Measurements from ENCODE around the gene GON4L.

DNA sequence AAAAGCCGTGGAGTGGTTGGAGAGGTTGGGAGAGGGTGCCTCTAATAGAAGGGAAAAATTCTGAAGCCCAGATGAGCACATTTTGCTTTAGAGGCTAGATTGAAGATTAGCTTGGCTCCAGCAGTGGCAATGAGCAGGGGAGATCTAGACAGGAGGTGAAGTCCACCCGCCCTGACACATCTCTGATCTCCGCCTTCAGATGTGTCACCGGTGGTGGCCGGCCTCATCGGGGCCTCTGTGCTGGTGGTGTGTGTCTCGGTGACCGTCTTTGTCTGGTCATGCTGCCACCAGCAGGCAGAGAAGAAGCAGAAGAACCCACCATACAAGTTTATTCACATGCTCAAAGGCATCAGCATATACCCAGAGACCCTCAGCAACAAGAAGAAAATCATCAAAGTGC is 10.8 kb upstream of the GON4L start:
- TF ChIP-seq, protein P1, sequence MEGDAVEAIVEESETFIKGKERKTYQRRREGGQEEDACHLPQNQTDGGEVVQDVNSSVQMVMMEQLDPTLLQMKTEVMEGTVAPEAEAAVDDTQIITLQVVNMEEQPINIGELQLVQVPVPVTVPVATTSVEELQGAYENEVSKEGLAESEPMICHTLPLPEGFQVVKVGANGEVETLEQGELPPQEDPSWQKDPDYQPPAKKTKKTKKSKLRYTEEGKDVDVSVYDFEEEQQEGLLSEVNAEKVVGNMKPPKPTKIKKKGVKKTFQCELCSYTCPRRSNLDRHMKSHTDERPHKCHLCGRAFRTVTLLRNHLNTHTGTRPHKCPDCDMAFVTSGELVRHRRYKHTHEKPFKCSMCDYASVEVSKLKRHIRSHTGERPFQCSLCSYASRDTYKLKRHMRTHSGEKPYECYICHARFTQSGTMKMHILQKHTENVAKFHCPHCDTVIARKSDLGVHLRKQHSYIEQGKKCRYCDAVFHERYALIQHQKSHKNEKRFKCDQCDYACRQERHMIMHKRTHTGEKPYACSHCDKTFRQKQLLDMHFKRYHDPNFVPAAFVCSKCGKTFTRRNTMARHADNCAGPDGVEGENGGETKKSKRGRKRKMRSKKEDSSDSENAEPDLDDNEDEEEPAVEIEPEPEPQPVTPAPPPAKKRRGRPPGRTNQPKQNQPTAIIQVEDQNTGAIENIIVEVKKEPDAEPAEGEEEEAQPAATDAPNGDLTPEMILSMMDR (conservative IDR thresholded peaks at IDR 0.05; ENCODE audit: low read depth, low read length): no peak
- no peak for TF ChIP-seq EZH2 (IDR thresholded peaks at IDR 0.05; ENCODE audit: low read length, unreplicated experiment)

All from PC-3 (cell line).